HCT116 (cell line): ENCODE measurements around the gene MYLK4. TPM values are rescaled to one million over a fixed set of nuclear protein-coding genes. Genes with fewer than 3 reads are reported as not detected.

Experiments used
- ATAC-seq: fragments of 200-7000 bp; cut with Tn5 transposase; 2 replicates; pipeline ENCODE4 v1.9.1; 2020; ENCODE audit warnings: mild to moderate bottlenecking, moderate library complexity
- BruUV-seq: library from RNA; stranded (reverse); fragments of 400-500 nt; replicated peaks from 2 replicates; lab custom pipeline; 2021; lab: Mats Ljungman, UMichigan
- CTCF ChIA-PET: fragments of 300-600 bp; sonication (Branson Sonifier 250); formaldehyde crosslinking; loops from one replicate; lab custom pipeline; 2021; ENCODE audit warnings: antibody characterized with exemption; lab: Charles Lee
- POLR2A ChIA-PET: fragments of 300-600, 350-600 bp; sonication (Branson Sonifier 250); formaldehyde crosslinking; loops from one replicate; lab custom pipeline; 2021; ENCODE audit warnings: antibody characterized with exemption; lab: Charles Lee
- RAD21 ChIA-PET, 2 experiments: fragments of 300-600 bp; sonication (Branson Sonifier 250); formaldehyde crosslinking; loops; one replicate each; lab custom pipeline; 2023; ENCODE audit warnings: low total read pairs in 2 of 2; ENCODE audit not compliant: uncharacterized antibody in 2 of 2, unreplicated experiment in 2 of 2, low non-redundant PET in 1 of 2; lab: Charles Lee
- DNase-seq: peaks from one replicate; pipeline ENCODE4 v3.0.0-alpha.2; 2010; ENCODE audit warnings: low read depth, low spot score
- H2AFZ ChIP-seq: fragments of 200-600 bp; shearing (Covaris generic), sonication (generic); 2 replicates; pipeline ENCODE4 v1.6.1; 2017; ENCODE audit warnings: low read depth, mixed run types, mixed read lengths, antibody characterized with exemption, low read length; ENCODE audit not compliant: poor library complexity, severe bottlenecking
- H3K27ac ChIP-seq: 2 replicates; pipeline ENCODE4 v1.5.1; 2012; ENCODE audit warnings: low read depth, low read length
- H3K27me3 ChIP-seq: fragments of 200-600 bp; sonication (generic); 2 replicates; pipeline ENCODE4 v1.6.1; 2016; ENCODE audit warnings: mixed run types, low read length, mixed read lengths; ENCODE audit not compliant: insufficient read depth
- H3K36me3 ChIP-seq, 2 experiments: fragments of 200-500 bp in 1 of 2; fragments of 200-600 bp in 1 of 2; sonication (Bioruptor generic) in 1 of 2; sonication (generic) in 1 of 2; 2 replicates each; pipeline versions ENCODE4 v1.5.1 to v1.6.1; 2014 to 2016; ENCODE audit warnings: low read length in 2 of 2, inconsistent platforms in 1 of 2, mixed read lengths in 1 of 2, mixed run types in 1 of 2; ENCODE audit not compliant: insufficient read depth in 2 of 2, control insufficient read depth in 1 of 2
- H3K4me1 ChIP-seq, 2 experiments: fragments of 200-600 bp in 1 of 2; sonication (generic) in 1 of 2; 2 replicates each; pipeline versions ENCODE4 v1.5.1 to v1.6.1; 2012 to 2017; ENCODE audit warnings: low read length in 2 of 2, inconsistent platforms in 1 of 2, mild to moderate bottlenecking in 1 of 2, mixed read lengths in 1 of 2, mixed run types in 1 of 2, moderate library complexity in 1 of 2; ENCODE audit not compliant: insufficient read depth in 2 of 2, control insufficient read depth in 1 of 2
- H3K4me2 ChIP-seq: fragments of 200-600 bp; sonication (generic); 2 replicates; pipeline ENCODE4 v1.6.1; 2017; ENCODE audit warnings: mixed run types, low read length, mixed read lengths
- H3K4me3 ChIP-seq, 2 experiments: fragments of 200-600 bp in 1 of 2; sonication (generic) in 1 of 2; replicated peaks in 1 of 2; 2 replicates each; pipeline ENCODE4 v1.5.1; 2011 to 2016; ENCODE audit warnings: low read length in 2 of 2, control low read depth in 1 of 2, low read depth in 1 of 2, mild to moderate bottlenecking in 1 of 2, mixed read lengths in 1 of 2, mixed run types in 1 of 2
- H3K79me2 ChIP-seq: fragments of 200-600 bp; sonication (generic); 2 replicates; pipeline ENCODE4 v1.6.1; 2017; ENCODE audit warnings: mild to moderate bottlenecking, mixed run types, low read length, moderate library complexity, mixed read lengths; ENCODE audit not compliant: insufficient read depth
- H3K9ac ChIP-seq: fragments of 200-600 bp; sonication (generic); 2 replicates; pipeline ENCODE4 v1.6.1; 2016; ENCODE audit warnings: low read length, mixed read lengths
- H3K9me2 ChIP-seq: fragments of 200-600 bp; sonication (generic), shearing (Covaris generic); 2 replicates; pipeline ENCODE4 v1.6.1; 2017; ENCODE audit warnings: mixed run types, mild to moderate bottlenecking, moderate library complexity; ENCODE audit not compliant: insufficient read depth
- H3K9me3 ChIP-seq, 2 experiments: fragments of 200-500 bp in 1 of 2; fragments of 200-600 bp in 1 of 2; sonication (Bioruptor generic) in 1 of 2; sonication (generic) in 1 of 2; 2 replicates each; pipeline ENCODE4 v1.6.1; 2014 to 2017; ENCODE audit warnings: low read length in 2 of 2, mixed read lengths in 2 of 2, inconsistent platforms in 1 of 2, low read depth in 1 of 2, mild to moderate bottlenecking in 1 of 2, mixed run types in 1 of 2, moderate library complexity in 1 of 2; ENCODE audit not compliant: control insufficient read depth in 1 of 2, insufficient read depth in 1 of 2
- H4K20me1 ChIP-seq: fragments of 200-600 bp; sonication (generic), shearing (Covaris generic); 2 replicates; pipeline ENCODE4 v1.6.1; 2017; ENCODE audit warnings: mixed run types, mild to moderate bottlenecking, moderate library complexity; ENCODE audit not compliant: insufficient read depth
- CEBPB ChIP-seq: IDR thresholded peaks from 2 replicates; pipeline ENCODE4 v1.6.1; 2012; ENCODE audit warnings: low read depth
- EGR1 ChIP-seq: IDR thresholded peaks from 2 replicates; pipeline ENCODE4 v1.6.1; 2012; ENCODE audit warnings: low read depth
- ELF1 ChIP-seq: IDR thresholded peaks from 2 replicates; pipeline ENCODE4 v1.6.1; 2012; ENCODE audit warnings: low read depth, borderline replicate concordance
- POLR2AphosphoS5 ChIP-seq: IDR thresholded peaks from 2 replicates; pipeline ENCODE4 v1.6.1; 2011; ENCODE audit warnings: mild to moderate bottlenecking, low read depth, low read length, moderate library complexity
- RAD21 ChIP-seq: IDR thresholded peaks from 2 replicates; pipeline ENCODE4 v1.6.1; 2012; ENCODE audit warnings: low read depth, mild to moderate bottlenecking
- REST ChIP-seq: IDR thresholded peaks from 2 replicates; pipeline ENCODE4 v1.6.1; 2012; ENCODE audit warnings: low read depth
- SIN3A ChIP-seq: IDR thresholded peaks from 2 replicates; pipeline ENCODE4 v1.6.1; 2012; ENCODE audit warnings: low read depth
- YY1 ChIP-seq: IDR thresholded peaks from 2 replicates; pipeline ENCODE4 v1.6.1; 2011; ENCODE audit warnings: low read length, low read depth, moderate library complexity, mild to moderate bottlenecking; ENCODE audit not compliant: insufficient replicate concordance; ENCODE audit errors: extremely low read depth
- ZFX ChIP-seq: fragments of 450-650 bp; IDR thresholded peaks from 2 replicates; pipeline ENCODE4 v1.6.1; 2017
- ZNF274 ChIP-seq: fragments of 200-500 bp; sonication (Bioruptor generic); IDR thresholded peaks from 2 replicates; pipeline ENCODE4 v1.6.1; 2014; ENCODE audit warnings: mild to moderate bottlenecking, low read depth, low read length, inconsistent platforms
- intact Hi-C: fragments of 100-400 bp; cut with micrococcal nuclease; formaldehyde crosslinking; loops from 2 replicates; pipeline ENCODE4 v1.10.0; 2022
- total RNA-seq: library from RNA; stranded (reverse); gene quantifications from one replicate; pipeline ENCODE4 v1.2.1, GENCODE V29; 2021; ENCODE audit not compliant: unreplicated experiment

The MYLK4 gene
- total RNA-seq, 1 experiment from 2014 or later = 0.27 TPM

- DNase-seq (no peak), ATAC-seq (no peak)
- Histone ChIP-seq H4K20me1 (no peaks in the 10 kb centered on the region), H3K79me2 (no peaks in the 10 kb centered on the region), H3K9ac (no peak overlapping the region), H3K27ac (no peak overlapping the region), H3K4me3 (no peak overlapping the region), H3K9me3 (no peaks in the 10 kb centered on the region), H3K36me3 (no peaks in the 10 kb centered on the region), H3K9me2 (no peaks in the 10 kb centered on the region), H3K27me3 (no peaks in the 10 kb centered on the region), H3K4me2 (no peak overlapping the region), H3K4me1 (no peaks in the 10 kb centered on the region), H2AFZ (no peak overlapping the region)
- ChIA-PET RAD21 (no interaction called here), CTCF (interaction anchor here (2.0 kb wide), 1 partner anchor 13 kb away, joined by 8 read pairs; no protein-coding TSS in a partner anchor), POLR2A (no interaction called here)
- BruUV-seq = no TSS peak
- TF ChIP-seq YY1 (no peak), SIN3A (no peak), POLR2AphosphoS5 (no peak)
- intact Hi-C loops = no loop called here
Observed at GRCh38 chr6:2725364-2725988, 25.2 kb downstream of the MYLK4 start.

GRCh38 chr6:2721219-2721618 lies 29.5 kb downstream of the MYLK4 start:
- H3K9me3 ChIP-seq = no peaks in the 10 kb centered on the region
- H3K79me2 ChIP-seq = no peaks in the 10 kb centered on the region
- no peak overlapping the region for H3K4me3 ChIP-seq
- no peaks in the 10 kb centered on the region for H3K27me3 ChIP-seq
- H3K9ac ChIP-seq = no peak overlapping the region
- H3K36me3 ChIP-seq = no peaks in the 10 kb centered on the region
- ChIA-PET CTCF (no interaction called here), POLR2A (no interaction called here), RAD21 (no interaction called here)
- H3K27ac ChIP-seq = no peak overlapping the region
- no peaks in the 10 kb centered on the region for H4K20me1 ChIP-seq
- no peaks in the 10 kb centered on the region for H3K9me2 ChIP-seq
- no peak overlapping the region for H2AFZ ChIP-seq
- H3K4me2 ChIP-seq = no peak overlapping the region
- H3K4me1 ChIP-seq = no peaks in the 10 kb centered on the region
- TF ChIP-seq EGR1 (no peak), ELF1 (no peak), REST (no peak), YY1 (no peak), CEBPB (no peak), ZNF274 (no peak), RAD21 (no peak), SIN3A (no peak), ZFX (no peak), POLR2AphosphoS5 (no peak)
- no peak for DNase-seq
- BruUV-seq = no TSS peak
- ATAC-seq = no peak
- intact Hi-C loops = no loop called here
